Stimulated activated CD4-positive, alpha-beta T cell treated with anti-CD3 and anti-CD28 coated beads, Interleukin-1b, Interleukin-23, amount 100 ng/mL, for 48 hours (primary cell): ENCODE results near the gene LRRC30.
"Not testable (repeated sequence)": the region's sequence is repeated elsewhere in the genome, so short reads cannot be mapped to it uniquely, and the experiment has no call there.

Experiments used
- DNase-seq: peaks from one replicate; pipeline ENCODE4 v3.0.0-alpha.2; 2020

The LRRC30 gene

DNA sequence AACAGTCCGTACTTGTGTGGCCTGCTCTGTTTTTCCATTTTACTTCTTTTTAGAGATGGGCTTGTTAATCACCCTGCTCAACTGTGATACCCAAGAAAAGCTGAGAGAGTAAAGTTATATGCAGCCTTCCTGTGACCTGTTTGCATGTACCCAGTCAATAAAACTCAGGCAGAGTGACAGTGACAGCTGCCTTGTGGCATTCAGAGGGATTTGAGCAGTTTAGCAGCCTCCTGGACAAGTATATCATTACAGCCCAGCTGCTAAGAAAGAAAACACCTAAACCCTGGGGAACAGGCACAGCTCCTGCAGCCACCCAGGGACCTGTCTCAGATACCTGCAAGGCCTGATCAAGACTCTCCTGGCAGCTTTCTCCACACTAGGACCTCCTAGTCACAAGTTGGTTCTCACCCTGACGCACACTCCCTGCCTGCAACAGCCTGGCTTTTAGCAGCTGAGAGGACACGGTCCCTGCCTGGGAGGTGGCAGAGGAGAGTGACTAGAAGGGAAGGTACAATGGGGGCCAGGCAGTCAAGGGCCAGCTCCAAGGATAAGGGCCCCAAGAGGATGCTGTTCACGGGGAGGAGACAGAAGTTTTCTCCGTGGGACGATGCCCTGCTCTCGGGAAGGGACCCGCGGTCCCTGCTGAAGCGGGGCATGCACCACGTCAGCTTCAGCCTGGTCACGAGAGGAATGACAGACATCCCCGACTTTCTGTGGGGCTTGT lies at the start of gene LRRC30:
Gene LRRC30 (plus strand): TSS at position 464 of the 724 bp plus-strand sequence. CDS start 50 bp downstream, at position 514.
- no peak for DNase-seq

DNA sequence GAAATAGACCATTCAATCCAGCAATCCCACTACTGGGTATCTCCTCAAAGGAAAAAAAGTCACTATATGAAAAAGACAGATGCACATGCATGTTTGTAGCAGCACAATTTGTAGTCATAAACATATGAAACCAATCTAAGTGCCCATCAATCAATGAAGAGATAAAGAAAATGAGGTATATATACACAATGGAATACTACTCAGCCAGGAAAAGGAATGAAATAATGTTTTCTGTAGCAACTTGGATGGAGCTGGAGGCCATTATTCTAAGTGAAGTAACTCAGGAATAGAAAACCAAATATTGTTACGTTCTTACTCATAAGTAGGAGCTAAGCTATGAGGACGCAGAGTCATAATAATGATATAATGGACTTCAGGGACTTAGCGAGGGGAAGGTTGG lies 45.2 kb upstream of the LRRC30 start:
- DNase-seq, result no peak

DNA sequence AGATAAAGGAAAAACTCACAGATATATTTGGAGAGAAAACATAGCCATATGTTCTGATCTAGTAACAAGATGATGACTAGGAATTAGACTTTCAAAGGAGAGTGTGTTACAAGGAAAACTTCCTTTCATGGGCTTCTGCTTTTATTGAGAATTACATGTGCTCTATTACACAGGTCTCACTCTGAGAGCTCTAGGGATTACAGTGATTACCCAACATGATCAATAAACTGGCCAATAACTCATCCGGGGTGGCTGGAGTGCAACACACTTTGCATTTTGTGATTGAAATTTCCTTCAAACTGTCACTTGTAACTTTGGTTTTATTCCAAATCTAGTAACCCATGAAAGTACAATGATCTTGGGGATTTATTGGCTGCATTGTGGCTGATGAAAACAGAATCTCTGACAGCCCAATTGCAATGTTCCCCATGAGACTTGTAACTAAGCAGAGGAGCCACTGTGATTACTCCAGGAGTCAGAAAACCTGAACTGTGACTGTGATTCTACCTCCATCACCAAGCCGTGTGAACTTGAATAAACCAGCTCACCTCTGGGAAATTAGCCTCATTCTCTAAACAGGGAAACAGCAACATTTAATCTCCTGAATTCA lies 40.2 kb upstream of the LRRC30 start:
- no peak for DNase-seq

DNA sequence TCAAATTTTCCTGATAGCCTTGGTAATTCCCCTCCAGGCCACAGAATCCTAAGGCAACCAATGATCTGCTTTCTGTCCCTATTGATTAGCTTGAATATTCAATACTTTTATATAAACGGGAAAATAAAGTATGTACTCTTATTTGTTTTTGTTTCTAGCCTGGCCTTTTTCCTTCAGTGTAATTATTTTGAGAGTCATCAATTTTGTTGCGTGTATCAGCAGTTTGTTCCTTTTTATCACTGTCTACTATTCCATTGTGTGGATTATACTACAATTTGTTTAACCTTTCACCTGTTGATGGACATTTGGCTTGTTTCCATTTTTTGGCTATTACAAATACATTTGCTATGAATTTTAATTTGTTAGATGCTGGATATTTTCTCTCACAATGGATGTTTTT lies 39.2 kb upstream of the LRRC30 start:
- no peak for DNase-seq

DNA sequence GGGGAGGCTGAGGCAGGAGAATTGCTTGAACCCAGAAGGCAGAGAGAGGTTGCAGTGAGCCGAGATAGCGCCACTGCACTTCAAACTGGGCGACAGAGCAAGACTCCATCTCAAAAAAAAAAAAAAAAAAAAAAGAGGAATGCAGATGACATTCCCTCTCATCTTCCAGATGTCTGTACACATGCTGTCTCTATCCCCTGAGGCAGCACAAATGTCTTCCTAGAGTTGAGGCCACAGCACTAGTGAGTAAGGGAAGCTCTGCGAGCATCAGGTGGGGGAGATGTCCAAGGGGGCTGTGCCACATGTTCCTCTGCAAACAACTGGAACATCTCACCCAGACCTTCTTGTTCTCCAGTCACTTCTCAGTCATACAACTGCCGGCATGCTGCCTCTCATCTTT lies 35.6 kb upstream of the LRRC30 start:
- no peak for DNase-seq

DNA sequence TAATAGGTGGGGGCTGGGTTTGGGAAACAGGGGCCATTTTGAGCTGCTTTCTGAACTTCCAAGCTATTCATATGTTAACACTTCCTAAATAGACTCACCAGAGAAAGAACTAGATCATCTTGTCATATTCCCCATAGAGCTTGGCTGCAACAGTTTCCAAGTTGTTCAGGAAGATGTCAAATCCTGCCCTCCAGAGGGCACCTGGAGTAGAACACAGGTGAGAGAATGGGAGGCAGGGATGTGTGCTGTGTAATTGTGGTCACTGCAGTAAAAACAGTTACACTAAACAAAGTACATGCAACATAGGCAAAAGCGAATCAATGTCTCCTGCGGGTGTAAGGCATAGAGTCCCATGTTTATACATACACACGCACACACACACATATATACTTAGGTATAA lies 34.5 kb upstream of the LRRC30 start:
- no peak for DNase-seq

DNA sequence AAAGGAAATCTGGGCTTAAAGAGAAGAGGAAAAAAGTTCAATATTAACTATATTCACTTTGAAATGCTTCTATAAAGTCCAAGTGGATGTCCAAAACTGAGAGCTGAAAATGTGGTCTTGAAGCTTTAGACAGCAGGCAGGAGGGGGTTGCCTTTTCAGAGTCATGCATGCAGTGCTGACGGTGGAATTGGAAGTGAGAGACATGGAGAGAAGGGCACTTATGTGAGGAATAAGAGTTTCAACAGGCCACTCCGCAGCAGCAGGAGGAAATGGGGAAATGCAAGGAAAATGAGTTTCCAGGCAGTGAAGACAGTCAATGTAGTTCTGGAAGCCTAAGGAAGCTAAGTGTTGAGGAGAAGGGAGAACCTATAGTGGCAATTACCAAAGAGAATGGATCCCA lies 33.0 kb upstream of the LRRC30 start:
- DNase-seq, result no peak

DNA sequence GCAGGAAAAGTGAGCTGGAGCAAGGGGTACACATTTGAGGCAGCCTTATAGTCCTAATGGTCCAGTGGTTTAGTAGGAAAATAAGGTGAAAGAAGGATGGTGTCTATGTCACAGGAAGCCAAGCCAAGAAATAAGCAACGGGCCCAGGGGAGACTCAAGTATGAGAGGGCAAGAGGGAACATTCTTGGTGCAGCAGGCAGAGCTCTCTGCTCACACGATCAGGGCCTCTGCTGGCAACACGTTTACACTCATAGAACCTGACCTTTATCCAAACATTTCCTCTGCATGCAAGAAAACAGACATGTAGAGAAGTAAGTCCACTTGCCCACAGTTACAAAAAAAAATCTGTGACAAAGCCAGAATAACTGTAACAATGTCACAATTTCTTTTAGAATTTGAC lies 32.6 kb upstream of the LRRC30 start:
- DNase-seq, result no peak

DNA sequence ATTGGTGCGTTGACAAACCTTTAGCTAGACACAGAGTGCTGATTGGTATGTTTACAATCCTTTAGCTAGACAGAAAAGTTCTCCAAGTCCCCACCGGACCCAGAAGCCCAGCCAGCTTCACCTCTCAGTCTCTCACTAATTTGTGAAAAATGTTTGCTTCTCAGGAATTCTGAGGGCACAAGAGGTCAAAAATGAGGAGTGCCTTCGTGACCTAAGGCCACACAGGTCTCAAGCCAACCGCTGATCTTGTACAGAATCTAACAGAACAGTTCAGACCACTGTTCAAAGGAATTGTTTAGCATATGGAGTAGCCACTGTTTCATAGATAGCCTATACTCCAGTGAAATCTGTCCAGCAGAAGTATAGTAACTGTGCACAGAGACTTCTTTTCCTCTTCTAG lies 29.8 kb upstream of the LRRC30 start:
- DNase-seq, result no peak

DNA sequence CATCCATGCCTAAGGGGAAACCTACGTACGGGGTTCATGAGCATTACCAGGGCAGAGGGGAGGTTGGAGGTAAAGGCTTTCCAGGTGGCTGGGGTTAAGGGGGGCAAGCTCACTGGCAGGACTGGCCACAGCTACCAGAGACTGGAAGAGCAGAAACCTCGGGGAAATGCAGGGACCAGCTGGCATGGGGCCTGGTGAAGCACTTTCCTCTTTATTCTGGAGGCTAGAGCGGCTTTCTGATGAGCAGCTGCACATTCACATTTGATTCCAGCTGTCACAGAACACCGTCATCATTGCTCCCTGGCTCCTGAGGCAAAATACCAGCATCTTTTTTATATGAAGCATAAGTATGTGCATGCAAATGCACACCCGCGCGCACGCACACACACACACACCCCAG lies 28.7 kb upstream of the LRRC30 start:
- DNase-seq, result no peak

DNA sequence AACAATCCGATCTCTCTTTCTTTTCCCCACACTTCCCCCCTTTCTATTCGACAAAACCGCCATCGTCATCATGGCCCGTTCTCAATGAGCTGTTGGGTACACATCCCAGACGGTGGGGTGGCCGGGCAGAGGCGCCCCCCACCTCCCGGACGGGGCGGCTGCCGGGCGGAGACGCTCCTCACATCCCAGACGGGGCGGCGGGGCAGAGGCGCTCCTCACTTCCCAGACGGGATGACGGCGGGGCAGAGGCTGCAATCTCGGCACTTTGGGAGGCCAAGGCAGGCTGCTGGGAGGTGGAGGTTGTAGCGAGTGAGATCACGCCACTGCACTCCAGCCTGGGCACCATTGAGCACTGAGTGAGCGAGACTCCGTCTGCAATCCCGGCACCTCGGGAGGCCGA lies 27.3 kb upstream of the LRRC30 start:
- not testable (repeated sequence) for DNase-seq

DNA sequence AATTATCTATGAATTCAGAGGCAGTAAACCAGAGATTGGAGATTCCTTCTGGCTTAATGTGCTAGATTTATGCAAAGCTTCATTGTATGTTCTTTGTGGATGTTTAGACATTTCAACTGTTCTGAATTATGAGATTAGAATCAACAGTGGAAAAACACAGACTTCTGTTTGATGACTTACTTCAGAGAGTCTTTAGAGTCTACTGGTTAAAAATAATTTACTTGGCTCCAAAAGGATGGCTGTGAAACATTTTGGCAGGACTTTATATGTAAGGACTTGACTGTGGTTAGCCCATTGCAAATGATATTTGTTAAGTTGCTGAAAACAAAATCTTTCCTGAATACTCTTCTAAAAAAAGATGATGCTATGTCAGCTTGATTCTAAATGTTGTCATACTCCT lies 25.5 kb upstream of the LRRC30 start:
- DNase-seq, result no peak

DNA sequence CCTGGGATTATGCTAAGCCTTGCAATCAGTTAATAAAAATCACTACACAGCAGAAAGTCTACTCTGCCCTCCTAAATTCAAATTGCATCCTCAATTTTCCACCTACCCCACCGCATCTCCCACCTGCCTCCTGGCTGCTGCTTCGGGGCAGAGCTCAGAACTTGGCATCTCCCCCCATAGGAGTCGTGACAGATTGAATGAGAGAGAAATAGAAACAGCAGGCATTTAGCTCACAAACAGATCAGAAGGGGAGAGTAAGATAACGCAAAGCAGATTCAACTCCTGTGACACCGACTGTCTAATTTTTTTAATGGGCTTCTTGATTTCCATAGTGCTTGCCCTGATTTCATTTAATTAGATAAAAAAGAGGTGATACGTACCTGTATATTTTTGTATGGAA lies 24.7 kb upstream of the LRRC30 start:
- no peak for DNase-seq

DNA sequence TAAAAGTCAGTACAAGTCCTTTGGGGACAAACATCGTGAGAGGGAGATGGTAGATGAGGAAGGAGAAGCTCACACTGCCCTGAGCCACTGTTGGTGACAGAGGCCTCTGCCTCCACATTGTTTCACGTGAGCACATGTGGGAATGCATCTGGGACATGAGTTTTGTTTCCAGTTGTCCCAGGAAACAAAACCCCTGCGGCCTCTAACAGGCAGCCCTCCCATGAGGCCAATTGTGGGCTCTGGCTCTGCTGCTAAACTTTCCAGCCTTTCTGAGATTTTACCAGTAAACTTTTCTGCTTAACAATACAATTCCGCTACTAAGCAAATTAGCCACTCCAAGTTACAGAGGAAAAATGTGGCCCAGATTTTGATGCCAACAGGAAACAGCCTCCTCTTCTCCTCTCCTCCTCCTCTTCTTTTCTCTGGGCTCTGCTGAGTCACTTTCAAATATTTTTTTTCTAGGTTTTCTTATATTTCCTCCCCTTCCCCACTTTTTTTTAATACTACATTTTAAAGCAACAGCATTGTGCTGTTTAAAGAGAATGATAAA lies 23.4 kb upstream of the LRRC30 start:
- DNase-seq, result no peak

DNA sequence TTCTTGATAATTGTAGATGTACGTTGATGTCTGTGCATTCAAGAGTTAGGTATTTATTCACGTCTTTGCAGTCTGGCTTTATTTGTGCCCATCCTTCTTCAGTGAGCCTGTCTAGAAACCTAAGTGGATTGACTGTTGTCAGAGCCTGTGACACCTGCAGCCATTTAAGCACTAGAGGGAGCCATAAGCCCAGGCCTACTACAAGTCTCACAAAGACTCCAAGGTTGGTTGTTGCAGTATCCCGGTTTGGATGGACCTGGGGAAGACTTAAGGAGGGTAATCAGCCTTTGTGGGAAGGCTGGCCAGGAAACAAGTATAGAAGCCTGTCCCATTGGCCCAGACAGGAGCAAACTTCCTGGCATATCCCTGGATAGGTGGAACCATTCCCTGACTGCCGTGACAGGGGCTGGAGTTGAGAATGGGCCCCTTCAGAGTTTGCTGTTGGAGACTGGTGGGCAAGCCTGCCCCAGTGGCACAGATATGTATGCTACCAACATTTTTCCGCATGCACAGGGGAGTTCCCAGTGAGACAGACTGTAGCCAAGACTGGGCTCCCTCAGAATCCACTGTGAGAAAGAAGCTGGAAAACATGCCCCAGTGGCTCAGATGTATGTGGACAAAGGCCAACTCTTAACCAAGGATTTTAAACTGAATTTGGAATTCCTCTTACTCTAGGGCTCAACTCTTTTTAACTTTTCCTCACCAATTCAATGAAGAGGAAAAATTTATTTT lies 9.3 kb upstream of the LRRC30 start:
- DNase-seq, result no peak

DNA sequence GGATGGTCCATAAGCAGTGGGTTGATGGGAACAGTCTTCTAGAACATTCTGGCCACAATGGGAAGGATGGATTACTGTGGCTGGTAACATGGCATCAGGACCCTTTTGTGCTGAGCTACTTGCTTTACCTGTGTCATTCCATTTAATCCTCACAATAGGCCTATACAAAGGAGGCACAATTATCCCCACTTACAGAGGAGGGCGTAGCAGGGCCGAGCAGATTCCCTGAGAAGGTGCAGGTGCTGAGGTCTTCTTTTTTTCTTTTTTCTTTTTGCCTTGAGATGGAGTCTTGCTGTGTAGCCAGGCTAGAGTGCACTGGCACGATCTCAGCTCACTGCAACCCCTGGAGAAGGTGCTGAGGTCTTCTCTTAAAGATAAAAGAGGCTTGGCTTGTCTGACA lies 6.7 kb upstream of the LRRC30 start:
- DNase-seq, result no peak

DNA sequence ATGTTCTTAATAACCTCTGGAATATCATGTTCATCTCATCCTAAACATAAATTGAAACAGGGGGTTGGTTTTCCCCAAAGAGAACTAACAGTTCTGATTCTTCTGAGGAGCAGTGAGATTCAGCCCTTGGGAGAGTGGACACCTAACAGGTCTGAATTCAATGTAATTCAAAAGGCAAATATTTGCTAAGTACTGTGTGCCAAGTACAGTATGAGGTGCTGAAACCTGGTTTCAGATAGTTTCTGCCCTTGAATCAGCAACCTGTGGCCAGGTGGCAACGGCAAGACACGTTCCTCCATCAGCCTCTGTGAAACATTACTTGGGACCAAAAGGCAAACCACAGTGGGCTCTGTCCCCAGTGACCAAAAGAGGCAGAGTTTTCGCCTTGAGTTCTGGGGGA lies 1.3 kb downstream of the LRRC30 start:
- no peak for DNase-seq

DNA sequence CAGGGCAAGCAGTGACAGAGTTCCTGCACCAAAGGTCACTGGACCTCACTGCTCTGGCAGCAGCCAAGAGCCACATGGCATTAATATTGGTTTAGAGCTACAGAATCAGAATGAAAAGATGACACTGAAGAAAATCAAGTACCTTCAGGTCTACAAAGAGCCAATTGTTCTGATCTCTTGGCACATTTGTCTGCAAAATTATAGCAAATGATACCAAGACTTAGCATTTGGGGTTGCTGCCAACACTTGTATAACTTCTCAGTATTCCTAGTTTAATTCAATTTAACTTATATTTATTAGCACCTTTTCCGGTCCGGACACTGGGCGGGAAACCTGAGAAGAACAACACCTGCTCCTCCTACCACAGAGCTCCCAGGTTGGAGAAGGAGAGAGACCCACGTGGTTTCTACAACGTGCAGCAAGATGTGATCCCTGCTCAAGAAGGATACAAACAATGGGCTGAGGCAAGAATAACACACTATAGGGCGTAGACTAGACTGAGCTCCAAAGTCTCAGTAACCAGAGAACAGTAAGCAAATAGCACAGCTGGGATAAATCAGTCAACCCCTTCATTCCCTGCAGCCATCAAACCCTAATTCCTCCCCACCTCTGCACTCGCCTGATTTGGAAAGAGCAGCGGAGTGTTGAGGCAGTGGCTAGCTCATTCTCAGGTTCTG lies 2.4 kb downstream of the LRRC30 start:
- DNase-seq, result no peak

DNA sequence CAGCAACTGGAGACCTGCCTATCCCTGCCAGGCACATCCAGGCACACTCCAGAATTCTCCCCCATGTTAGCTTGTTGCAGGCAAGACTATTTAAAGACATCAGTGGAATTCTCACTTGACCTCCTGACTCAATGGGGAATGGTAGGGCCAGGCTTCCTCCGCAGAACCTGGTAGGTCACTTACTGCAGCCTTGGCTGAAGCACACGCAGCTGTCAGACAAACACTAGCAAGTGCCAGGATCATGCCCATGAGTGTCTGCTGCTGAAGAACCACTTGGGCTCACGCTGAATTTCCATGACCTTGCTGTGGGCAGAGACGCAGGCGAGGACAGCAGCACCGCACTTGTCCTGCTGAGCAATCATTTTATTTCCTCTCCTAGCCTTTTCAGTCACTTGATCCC lies 3.2 kb downstream of the LRRC30 start:
- no peak for DNase-seq

DNA sequence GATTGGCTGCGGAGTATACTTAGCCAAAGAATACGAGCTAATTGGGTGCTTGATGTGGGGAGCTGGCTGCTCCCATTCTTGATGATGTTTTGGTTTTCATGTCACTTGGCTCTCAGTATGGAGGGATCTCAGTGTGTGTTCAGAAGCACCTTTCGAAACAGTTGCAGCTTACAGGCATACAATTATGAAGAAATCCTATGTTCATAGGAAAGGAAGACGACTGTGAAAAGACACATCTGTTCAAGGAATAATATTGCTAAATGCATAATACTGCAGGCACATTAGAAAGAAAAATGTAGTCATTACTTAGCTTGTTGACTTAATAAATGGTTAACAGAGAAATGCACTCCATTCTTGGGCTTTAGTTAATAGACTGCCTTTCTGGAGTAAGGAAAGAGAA lies 4.1 kb downstream of the LRRC30 start:
- no peak for DNase-seq

DNA sequence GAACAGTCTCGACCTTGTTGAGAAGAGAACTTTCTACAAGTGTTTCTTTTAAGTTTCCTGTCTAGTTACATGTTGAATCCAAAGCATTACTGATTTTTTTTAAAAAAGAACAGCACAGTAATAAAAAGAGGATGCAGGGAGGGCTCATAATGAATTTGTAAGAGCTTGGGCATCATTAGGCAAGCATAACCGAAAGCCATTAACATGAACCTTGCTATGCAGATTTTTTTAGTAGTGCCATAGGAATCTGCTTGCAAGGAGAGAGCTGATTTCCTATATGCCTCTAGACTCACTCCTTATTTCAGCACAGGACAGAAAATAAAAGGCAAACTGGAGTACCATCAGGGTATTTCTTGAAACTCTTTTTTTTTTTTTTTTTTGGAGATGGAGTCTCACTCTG lies 5.2 kb downstream of the LRRC30 start:
- no peak for DNase-seq

DNA sequence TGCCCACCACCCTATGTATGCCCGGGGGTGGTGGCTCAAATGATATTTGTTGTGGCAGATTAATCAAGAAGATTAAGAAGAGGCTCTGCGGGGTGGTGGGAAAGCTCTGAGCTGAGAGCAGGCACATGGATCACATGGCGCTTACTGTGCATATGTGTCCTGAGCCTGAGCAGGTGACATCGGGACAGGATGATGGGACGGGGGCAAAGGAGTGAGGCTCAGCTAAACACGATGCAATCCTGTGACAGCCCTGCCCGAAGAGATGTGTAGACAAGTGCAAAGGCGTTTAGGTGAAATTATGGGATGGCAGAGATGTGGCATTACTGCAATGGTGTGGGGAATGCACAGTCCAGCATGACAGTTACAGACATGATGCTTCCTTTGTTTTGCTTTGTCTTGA lies 6.0 kb downstream of the LRRC30 start:
- no peak for DNase-seq

DNA sequence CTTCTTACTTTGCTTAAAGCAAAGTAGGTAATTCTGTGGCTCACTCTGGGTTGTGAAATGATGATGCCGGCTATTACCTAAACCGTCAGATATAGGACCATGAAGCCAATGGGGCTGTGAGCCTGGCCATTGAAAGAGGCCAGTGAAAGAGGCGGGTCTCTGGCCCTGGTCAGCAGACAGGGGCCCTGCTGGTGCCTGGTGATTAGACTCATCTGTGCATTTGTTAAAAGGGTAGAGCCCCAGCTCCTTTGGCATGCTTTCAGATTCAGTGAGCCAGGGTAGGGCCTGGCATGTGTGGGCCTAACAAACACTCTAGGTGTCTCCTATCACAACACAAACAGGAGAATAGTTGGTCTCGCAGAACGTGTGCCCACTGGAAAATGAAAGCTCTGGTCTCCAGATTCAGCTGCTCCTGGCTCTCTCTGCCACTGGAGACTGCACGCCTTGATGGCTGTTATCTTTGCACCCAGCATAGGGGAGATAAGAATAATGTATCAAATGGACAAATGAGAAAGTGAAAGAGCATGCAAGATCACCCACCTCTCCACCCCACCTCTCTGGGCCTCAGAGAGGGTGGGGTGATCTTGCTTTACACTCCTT lies 6.9 kb downstream of the LRRC30 start:
- DNase-seq, result no peak
